Vagina (tissue), 2 donors: ENCODE results near the gene CLPTM1. TPM values are rescaled to one million over a fixed set of nuclear protein-coding genes. Genes with fewer than 3 reads are reported as not detected.

ENCODE experiments used
- DNase-seq, 2 donors: peaks; one replicate each; pipeline ENCODE4 v3.0.0-alpha.2; 2017; ENCODE audit errors: extremely low spot score in 2 of 2
- H3K27ac ChIP-seq: fragments of 200-600 bp; sonication (generic); one replicate; pipeline ENCODE4 v1.5.1; 2019
- H3K27me3 ChIP-seq: fragments of 200-600 bp; sonication (generic); one replicate; pipeline ENCODE4 v1.5.1; 2019
- H3K36me3 ChIP-seq, 2 donors: fragments of 200-600 bp; sonication (generic); one replicate each; pipeline ENCODE4 v1.5.1; 2017 to 2019
- H3K4me1 ChIP-seq: fragments of 200-600 bp; sonication (generic); one replicate; pipeline ENCODE4 v1.5.1; 2019
- H3K4me3 ChIP-seq, 2 donors: fragments of 200-600 bp; sonication (generic); 1 replicate in 1 of 2; 2 replicates in 1 of 2; pipeline ENCODE4 v1.5.1; 2016 to 2019
- H3K9me3 ChIP-seq: fragments of 200-600 bp; sonication (generic); one replicate; pipeline ENCODE4 v1.5.1; 2019
- CTCF ChIP-seq, 3 experiments: fragments of 450-650 bp in 2 of 3; fragments of 200-600 bp in 1 of 3; sonication (generic) in 1 of 3; IDR thresholded peaks; one replicate each; pipeline ENCODE4 v1.5.1; 2017 to 2019; ENCODE audit warnings: antibody characterized with exemption in 3 of 3, mild to moderate bottlenecking in 2 of 3, moderate library complexity in 2 of 3
- POLR2A ChIP-seq, 2 donors: fragments of 450-650 bp; IDR thresholded peaks; one replicate each; pipeline ENCODE4 v1.6.1; 2017; ENCODE audit warnings: antibody characterized with exemption in 2 of 2, mild to moderate bottlenecking in 2 of 2, moderate library complexity in 2 of 2
- POLR2AphosphoS5 ChIP-seq, 2 donors: sonication (generic); formaldehyde crosslinking; IDR thresholded peaks; one replicate each; pipeline ENCODE4 v1.9.0; 2017; ENCODE audit warnings: antibody characterized with exemption in 2 of 2, mild to moderate bottlenecking in 2 of 2, low read depth in 1 of 2; ENCODE audit not compliant: insufficient read depth in 1 of 2
- intact Hi-C: fragments of 100-400 bp; cut with DNase I; formaldehyde crosslinking; loops from one replicate; pipeline ENCODE4 v1.15.1; 2023
- total RNA-seq: library from RNA; depleted of rRNA; stranded (reverse); fragments of >200 nt; gene quantifications from one replicate; pipeline ENCODE4 v1.2.3, GENCODE V29; 2016

CLPTM1 gene
- total RNA-seq, 1 donor from 2014 or later: 130 TPM

- H3K9me3 ChIP-seq: no peaks in the 10 kb centered on the region
- no peaks in the 10 kb centered on the region for H3K4me1 ChIP-seq
- intact Hi-C loops: no loop called here
- H3K27ac ChIP-seq: no peak overlapping the region
- peaks cover 0 to 48% of the 10 kb centered on the region in 2 donors for H3K36me3 ChIP-seq
- no peak for DNase-seq
- H3K4me3 ChIP-seq: no peak overlapping the region
- no peaks in the 10 kb centered on the region for H3K27me3 ChIP-seq
- TF ChIP-seq POLR2A (IDR thresholded peaks at IDR 0.05): no peak
- no peak for TF ChIP-seq POLR2AphosphoS5 (IDR thresholded peaks at IDR 0.05; ENCODE audit: insufficient read depth in 1 of 2, low read depth in 1 of 2)
- TF ChIP-seq CTCF (IDR thresholded peaks at IDR 0.05): no peak
Measured at GRCh38 chr19:44972802-44973201, 17.6 kb downstream of the CLPTM1 start.

GRCh38 chr19:44973982-44974735, 19.0 kb downstream of the CLPTM1 start:
- TF ChIP-seq POLR2A (IDR thresholded peaks at IDR 0.05) (no peak), POLR2AphosphoS5 (IDR thresholded peaks at IDR 0.05; ENCODE audit: insufficient read depth in 1 of 2, low read depth in 1 of 2) (no peak), CTCF (IDR thresholded peaks at IDR 0.05) (no peak)
- intact Hi-C loops: no loop called here
- no peak for DNase-seq
- no peaks in the 10 kb centered on the region for H3K27me3 ChIP-seq
- no peak overlapping the region for H3K4me3 ChIP-seq
- H3K27ac ChIP-seq: no peak overlapping the region
- H3K4me1 ChIP-seq: no peaks in the 10 kb centered on the region
- H3K36me3 ChIP-seq: peaks cover 0 to 54% of the 10 kb centered on the region in 2 donors
- no peaks in the 10 kb centered on the region for H3K9me3 ChIP-seq

- intact Hi-C loops: no loop called here
- no peaks in the 10 kb centered on the region for H3K9me3 ChIP-seq
- no peak overlapping the region for H3K27ac ChIP-seq
- H3K27me3 ChIP-seq: no peaks in the 10 kb centered on the region
- H3K4me1 ChIP-seq: no peaks in the 10 kb centered on the region
- no peak overlapping the region for H3K4me3 ChIP-seq
- DNase-seq: no peak
- TF ChIP-seq POLR2A (IDR thresholded peaks at IDR 0.05) (no peak), CTCF (IDR thresholded peaks at IDR 0.05) (no peak), POLR2AphosphoS5 (IDR thresholded peaks at IDR 0.05; ENCODE audit: insufficient read depth in 1 of 2, low read depth in 1 of 2) (no peak)
- H3K36me3 ChIP-seq: peaks cover 0 to 61% of the 10 kb centered on the region in 2 donors
Measured at GRCh38 chr19:44974857-44975256, 19.7 kb downstream of the CLPTM1 start.

GRCh38 chr19:44975444-44975843, 20.3 kb downstream of the CLPTM1 start:
- H3K36me3 ChIP-seq: peaks cover 0 to 65% of the 10 kb centered on the region in 2 donors
- TF ChIP-seq POLR2A (IDR thresholded peaks at IDR 0.05) (no peak), POLR2AphosphoS5 (IDR thresholded peaks at IDR 0.05; ENCODE audit: insufficient read depth in 1 of 2, low read depth in 1 of 2) (no peak), CTCF (IDR thresholded peaks at IDR 0.05) (no peak)
- H3K9me3 ChIP-seq: no peaks in the 10 kb centered on the region
- no peak for DNase-seq
- no peaks in the 10 kb centered on the region for H3K27me3 ChIP-seq
- H3K27ac ChIP-seq: no peak overlapping the region
- no peak overlapping the region for H3K4me3 ChIP-seq
- intact Hi-C loops: no loop called here
- H3K4me1 ChIP-seq: no peaks in the 10 kb centered on the region

- intact Hi-C loops: no loop called here
Measured at GRCh38 chr19:44984005-44984404, 28.8 kb downstream of the CLPTM1 start.

More at GRCh38 chr19:44984005-44984404, 28.8 kb downstream of the CLPTM1 start:
- Histone ChIP-seq H3K4me1 (no peaks in the 10 kb centered on the region), H3K27me3 (no peaks in the 10 kb centered on the region), H3K9me3 (no peaks in the 10 kb centered on the region), H3K4me3 (no peak overlapping the region), H3K27ac (no peak overlapping the region), H3K36me3 (peaks cover 0 to 71% of the 10 kb centered on the region in 2 donors)
- no peak for DNase-seq
- TF ChIP-seq POLR2A (IDR thresholded peaks at IDR 0.05) (no peak), CTCF (IDR thresholded peaks at IDR 0.05) (no peak), POLR2AphosphoS5 (IDR thresholded peaks at IDR 0.05; ENCODE audit: insufficient read depth in 1 of 2, low read depth in 1 of 2) (no peak)
